ENCODE results near the gene SDHAF1.

DNA sequence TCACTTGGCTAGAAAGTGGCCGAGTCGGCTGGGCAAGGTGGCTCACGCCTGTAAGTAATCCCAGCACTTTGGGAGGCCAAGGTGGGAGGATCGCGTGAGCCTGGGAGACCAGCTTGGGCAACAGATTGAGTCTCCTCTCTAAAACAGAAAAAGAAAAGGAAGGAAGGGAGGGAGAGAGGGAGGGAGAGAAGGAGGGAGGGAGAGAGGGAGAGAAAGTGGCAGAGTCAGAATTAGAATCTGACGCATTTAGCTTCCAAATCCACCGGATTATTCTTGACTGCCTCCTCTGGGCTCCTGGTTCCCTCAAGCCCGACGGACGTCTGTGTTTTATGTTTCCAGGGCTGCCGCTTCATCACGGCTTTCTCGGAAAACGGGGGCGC is 36.3 kb upstream of the SDHAF1 start:
- TF ChIP-seq, protein P1, sequence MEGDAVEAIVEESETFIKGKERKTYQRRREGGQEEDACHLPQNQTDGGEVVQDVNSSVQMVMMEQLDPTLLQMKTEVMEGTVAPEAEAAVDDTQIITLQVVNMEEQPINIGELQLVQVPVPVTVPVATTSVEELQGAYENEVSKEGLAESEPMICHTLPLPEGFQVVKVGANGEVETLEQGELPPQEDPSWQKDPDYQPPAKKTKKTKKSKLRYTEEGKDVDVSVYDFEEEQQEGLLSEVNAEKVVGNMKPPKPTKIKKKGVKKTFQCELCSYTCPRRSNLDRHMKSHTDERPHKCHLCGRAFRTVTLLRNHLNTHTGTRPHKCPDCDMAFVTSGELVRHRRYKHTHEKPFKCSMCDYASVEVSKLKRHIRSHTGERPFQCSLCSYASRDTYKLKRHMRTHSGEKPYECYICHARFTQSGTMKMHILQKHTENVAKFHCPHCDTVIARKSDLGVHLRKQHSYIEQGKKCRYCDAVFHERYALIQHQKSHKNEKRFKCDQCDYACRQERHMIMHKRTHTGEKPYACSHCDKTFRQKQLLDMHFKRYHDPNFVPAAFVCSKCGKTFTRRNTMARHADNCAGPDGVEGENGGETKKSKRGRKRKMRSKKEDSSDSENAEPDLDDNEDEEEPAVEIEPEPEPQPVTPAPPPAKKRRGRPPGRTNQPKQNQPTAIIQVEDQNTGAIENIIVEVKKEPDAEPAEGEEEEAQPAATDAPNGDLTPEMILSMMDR (IDR thresholded peaks at IDR 0.05) = no peak
- no peak for TF ChIP-seq EZH2phosphoT487 (IDR thresholded peaks at IDR 0.05)

Data from neural progenitor cell (in vitro differentiated cells).